22Rv1 (cell line): Measurements from ENCODE around the gene CDC23.
"Not testable (repeated sequence)": the region's sequence is repeated elsewhere in the genome, so short reads cannot be mapped to it uniquely, and the experiment has no call there.

ENCODE experiments used
- H3K27ac ChIP-seq: fragments of 450-650 bp; 2 replicates; pipeline ENCODE4 v1.5.1; 2017
- ZFX ChIP-seq: fragments of 450-650 bp; IDR thresholded peaks from 2 replicates; pipeline ENCODE4 v1.6.1; 2017; ENCODE audit warnings: antibody characterized with exemption, borderline replicate concordance
- TF ChIP-seq, protein P1 (sequence below): fragments of 450-650 bp; IDR thresholded peaks from 2 replicates; pipeline ENCODE4 v1.5.1; 2017; ENCODE audit warnings: mild to moderate bottlenecking

Gene CDC23

DNA sequence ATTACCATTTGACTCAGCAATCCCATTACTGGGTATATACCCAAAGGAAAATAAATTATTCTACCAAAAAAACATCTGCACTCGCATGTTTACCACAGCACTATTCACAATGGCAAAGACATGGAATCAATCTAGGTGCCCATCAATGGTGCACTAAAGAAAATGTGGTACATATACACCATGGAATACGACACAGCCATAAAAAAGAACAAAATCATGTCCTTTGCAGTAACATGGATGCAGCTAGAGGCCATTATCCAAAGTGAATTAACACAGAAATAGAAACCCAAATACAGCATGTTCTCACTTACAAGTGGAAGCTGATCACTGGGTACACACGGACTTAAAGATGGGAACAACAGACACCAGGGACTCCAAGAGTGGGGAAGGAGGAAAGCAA, 2.1 kb downstream of the CDC23 start:
- TF ChIP-seq, protein P1, sequence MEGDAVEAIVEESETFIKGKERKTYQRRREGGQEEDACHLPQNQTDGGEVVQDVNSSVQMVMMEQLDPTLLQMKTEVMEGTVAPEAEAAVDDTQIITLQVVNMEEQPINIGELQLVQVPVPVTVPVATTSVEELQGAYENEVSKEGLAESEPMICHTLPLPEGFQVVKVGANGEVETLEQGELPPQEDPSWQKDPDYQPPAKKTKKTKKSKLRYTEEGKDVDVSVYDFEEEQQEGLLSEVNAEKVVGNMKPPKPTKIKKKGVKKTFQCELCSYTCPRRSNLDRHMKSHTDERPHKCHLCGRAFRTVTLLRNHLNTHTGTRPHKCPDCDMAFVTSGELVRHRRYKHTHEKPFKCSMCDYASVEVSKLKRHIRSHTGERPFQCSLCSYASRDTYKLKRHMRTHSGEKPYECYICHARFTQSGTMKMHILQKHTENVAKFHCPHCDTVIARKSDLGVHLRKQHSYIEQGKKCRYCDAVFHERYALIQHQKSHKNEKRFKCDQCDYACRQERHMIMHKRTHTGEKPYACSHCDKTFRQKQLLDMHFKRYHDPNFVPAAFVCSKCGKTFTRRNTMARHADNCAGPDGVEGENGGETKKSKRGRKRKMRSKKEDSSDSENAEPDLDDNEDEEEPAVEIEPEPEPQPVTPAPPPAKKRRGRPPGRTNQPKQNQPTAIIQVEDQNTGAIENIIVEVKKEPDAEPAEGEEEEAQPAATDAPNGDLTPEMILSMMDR: no peak
- no peak overlapping the region for H3K27ac ChIP-seq

DNA sequence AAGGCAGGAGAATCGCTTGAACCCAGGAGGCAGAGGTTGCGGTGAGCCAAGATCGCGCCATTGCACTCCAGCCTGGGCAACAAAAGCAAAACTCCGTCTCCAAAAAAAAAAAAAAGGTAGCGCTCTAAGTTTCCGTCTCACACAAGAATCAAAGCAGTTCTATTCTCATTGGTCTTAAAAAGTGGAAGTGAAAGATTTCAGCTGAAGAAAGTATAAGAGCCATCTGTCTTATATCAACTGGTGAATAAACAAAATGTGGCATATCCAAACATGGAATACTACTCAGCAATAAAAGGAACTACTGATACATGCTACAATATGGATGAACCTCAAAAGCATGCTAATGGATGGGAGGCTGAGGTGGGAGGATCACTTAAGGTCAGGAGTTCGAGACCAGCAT, 19.3 kb downstream of the CDC23 start:
- not testable (repeated sequence) for H3K27ac ChIP-seq

DNA sequence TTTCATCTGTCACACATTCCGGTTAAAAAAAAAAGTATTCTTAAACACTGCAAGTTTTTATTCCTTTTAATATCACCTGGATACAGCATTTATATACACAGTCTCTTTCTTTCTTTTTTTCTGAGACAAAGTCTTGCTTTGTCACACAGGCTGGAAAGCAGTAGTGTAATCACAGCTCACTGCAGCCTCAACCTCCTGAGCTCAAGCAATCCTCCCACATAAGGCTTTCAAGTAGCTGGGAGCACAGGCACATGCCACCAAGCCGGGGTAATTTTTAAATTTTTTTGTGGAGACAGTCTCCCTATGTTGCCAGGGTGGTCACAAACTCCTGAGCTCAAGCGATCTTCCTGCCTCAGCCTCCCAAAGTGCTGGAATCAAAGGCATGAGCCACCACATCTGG, 20.3 kb downstream of the CDC23 start:
- TF ChIP-seq, protein P1: no peak
- TF ChIP-seq ZFX: no peak
- H3K27ac ChIP-seq: no peak overlapping the region

DNA sequence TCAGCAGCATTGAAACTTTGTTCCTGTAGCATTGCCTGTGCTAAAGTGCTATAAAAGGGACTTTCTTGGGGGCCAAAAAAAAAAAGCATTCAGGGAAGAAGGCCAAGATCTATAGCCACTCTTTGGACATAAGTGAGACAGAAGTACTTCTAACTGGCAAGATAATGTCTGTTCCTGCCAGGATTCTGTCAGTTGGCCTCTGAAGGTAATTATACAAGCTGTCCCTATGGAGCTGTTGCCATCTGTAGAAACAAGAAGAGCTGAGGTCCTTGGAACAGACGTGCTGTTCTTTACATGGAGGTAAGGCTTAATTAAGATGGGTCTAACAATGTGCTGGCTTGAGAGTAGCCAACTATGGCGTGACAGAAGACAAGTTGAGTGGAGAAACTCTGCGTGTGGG, 24.5 kb downstream of the CDC23 start:
- no peak for TF ChIP-seq ZFX
- TF ChIP-seq, protein P1: no peak
- H3K27ac ChIP-seq: no peak overlapping the region

DNA sequence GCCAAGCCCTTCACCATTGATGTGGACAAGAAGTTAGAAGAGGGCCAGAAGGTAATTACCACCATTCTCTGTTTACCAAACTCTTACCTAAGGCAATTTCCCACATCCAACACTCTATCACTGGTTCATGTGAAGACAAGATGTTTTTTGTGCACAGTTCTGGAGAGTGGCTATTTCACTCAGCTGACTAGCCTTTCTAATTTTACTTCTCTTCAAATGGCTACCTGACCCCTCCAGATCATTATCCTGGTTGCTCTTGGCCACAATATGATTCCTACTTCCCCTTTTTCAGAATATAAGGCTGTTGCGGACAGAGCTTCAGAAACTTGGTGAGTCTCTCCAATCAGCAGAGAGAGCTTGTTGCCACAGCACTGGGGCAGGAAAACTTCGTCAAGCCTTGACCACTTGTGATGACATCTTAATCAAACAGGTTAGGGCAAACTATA, 27.1 kb downstream of the CDC23 start:
- H3K27ac ChIP-seq: no peak overlapping the region

DNA sequence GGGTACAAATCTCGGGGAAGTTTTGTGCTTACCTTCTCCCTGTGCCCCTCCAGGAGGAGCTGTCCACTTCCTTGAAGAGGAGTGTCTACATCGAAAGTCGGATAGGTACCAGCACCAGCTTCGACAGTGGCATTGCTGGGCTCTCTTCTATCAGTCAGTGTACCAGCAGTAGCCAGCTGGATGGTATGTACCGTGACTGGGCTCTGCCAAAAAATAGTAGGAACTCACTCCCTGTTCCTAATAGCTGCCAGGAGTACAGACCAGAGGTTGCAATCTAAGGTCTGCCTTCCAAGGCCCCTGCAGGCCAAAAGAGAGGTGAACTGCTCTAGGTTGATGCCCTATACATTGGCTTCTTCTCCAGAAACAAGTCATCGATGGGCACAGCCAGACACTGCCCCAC, 30.3 kb downstream of the CDC23 start:
- TF ChIP-seq ZFX: no peak
- TF ChIP-seq, protein P1: no peak
- no peak overlapping the region for H3K27ac ChIP-seq

More for the DNA sequence above, 27.1 kb downstream of the CDC23 start:
- TF ChIP-seq, protein P1: no peak
- no peak for TF ChIP-seq ZFX

DNA sequence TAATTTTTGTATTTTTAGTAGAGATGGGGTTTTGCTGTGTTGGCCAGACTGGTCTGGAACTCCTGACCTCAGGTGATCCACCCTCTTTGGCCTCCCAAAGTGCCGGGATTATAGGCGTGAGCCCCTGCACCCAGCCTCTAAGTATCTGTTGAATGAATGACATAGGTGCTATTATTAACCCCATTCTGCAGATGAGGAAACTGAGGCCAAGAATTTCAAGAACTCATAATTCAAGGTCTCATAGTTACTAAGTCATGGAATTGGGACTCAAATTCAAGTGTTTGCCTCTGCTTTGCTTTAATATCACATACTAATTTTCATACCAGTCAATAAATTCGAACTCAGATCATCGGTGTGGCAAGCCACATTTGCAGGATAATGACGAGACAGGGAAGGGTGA, 32.3 kb downstream of the CDC23 start:
- TF ChIP-seq, protein P1: no peak
- TF ChIP-seq ZFX: no peak
- H3K27ac ChIP-seq: peak overlapping the region; percentile 89; the same call in 1 of the 2 replicates

DNA sequence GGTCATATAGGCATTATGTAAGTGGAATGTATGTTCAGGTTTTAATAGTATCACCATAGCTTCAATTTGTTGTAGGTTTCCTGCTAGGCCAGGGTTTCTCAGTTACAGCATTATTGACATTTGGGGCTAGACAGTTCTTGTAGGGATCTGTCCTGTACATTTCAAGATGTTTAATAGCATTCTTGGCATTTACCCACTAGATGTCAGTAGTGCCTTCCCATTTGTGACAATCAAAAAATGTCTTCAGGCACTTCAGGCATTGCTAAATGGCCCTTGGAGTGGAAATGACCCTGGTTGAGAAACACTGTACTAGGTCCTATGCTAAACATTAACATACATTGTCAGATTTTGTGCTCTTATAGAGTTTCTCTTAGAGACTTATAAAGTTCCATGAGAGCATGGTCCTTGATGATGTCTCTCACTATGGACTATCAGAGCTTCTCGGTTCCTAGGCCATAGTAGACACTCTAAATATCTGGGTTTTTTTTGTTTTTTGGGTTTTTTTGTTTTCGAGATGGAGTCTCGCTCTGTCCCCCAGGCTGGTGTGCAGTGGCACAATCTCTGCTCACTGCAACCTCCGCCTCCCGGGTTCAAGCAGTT, 32.8 kb downstream of the CDC23 start:
- TF ChIP-seq, protein P1: peak; percentile 80
- no peak for TF ChIP-seq ZFX
- H3K27ac ChIP-seq: peak overlapping the region; percentile 89
